Subcutaneous adipose tissue (tissue), 4 donors: ENCODE results near the gene GLI3. TPM values are rescaled to one million over a fixed set of nuclear protein-coding genes. Genes with fewer than 3 reads are reported as not detected.

ENCODE experiments used
- total RNA-seq, 4 donors: library from RNA; depleted of rRNA; stranded (reverse); fragments of >200 nt; gene quantifications; one replicate each; pipeline ENCODE4 v1.1.0, GENCODE V29; 2016
- TF ChIP-seq, protein P1 (sequence below): fragments of 450-650 bp; IDR thresholded peaks from one replicate; pipeline ENCODE4 v1.5.1; 2016; ENCODE audit warnings: low read depth, mild to moderate bottlenecking, control low read depth, antibody characterized with exemption, moderate library complexity

Gene GLI3
- total RNA-seq, 4 donors from 2014 or later = 11.6 to 16.8 (median 16.3) TPM

DNA sequence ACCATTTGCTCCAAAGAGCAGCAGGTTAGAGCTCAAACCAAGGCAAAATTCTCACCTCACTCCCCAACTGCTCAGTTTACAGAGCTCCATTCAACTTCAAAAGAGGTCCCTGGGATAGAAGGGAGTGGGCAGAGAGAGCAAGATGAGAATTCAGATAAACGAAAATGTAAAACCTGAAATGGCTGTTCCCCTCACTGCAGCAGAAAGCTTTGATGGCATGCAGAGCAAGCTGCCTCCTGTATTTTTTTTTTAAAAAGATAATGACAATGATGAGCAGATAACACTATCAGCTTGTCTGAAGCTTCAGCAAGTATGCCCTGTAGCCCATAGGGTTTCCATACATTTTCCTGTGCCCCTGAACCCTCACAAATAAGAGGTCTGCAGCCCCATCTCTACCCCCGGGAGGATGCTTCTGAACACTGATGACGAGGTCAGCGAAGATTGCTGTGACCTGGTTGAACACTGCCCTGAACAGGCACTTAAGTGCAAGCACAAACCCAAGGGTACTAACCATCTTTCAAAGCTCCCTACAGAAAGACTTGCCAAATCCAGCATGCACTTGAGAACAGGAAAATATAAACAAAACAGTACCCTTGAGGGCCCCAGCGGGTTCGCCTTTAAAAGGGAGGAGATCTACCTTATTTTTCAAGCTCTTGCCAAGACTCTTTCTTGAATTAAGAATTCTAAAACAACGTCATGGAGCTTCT is 81.3 kb downstream of the GLI3 start:
- TF ChIP-seq, protein P1, sequence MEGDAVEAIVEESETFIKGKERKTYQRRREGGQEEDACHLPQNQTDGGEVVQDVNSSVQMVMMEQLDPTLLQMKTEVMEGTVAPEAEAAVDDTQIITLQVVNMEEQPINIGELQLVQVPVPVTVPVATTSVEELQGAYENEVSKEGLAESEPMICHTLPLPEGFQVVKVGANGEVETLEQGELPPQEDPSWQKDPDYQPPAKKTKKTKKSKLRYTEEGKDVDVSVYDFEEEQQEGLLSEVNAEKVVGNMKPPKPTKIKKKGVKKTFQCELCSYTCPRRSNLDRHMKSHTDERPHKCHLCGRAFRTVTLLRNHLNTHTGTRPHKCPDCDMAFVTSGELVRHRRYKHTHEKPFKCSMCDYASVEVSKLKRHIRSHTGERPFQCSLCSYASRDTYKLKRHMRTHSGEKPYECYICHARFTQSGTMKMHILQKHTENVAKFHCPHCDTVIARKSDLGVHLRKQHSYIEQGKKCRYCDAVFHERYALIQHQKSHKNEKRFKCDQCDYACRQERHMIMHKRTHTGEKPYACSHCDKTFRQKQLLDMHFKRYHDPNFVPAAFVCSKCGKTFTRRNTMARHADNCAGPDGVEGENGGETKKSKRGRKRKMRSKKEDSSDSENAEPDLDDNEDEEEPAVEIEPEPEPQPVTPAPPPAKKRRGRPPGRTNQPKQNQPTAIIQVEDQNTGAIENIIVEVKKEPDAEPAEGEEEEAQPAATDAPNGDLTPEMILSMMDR = no peak

DNA sequence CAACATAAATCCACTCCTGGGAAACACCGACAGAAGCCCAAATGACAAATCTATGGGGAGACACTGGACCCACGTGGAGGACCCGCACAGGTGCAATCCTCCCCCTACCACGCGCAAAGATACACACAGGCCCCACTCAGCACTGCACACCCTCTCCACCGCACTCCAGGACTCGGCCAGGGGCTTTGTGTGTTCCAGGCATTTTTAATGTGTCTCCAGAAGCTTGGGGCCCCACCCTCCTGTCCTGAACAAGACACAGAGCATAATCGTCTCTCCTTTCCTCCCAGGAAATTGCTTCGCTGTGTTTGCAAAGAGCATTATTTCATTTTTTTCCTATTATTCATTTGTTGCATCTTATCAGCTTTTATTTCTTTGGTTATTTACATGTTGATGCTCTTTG is 82.8 kb downstream of the GLI3 start:
- TF ChIP-seq, protein P1 = no peak

DNA sequence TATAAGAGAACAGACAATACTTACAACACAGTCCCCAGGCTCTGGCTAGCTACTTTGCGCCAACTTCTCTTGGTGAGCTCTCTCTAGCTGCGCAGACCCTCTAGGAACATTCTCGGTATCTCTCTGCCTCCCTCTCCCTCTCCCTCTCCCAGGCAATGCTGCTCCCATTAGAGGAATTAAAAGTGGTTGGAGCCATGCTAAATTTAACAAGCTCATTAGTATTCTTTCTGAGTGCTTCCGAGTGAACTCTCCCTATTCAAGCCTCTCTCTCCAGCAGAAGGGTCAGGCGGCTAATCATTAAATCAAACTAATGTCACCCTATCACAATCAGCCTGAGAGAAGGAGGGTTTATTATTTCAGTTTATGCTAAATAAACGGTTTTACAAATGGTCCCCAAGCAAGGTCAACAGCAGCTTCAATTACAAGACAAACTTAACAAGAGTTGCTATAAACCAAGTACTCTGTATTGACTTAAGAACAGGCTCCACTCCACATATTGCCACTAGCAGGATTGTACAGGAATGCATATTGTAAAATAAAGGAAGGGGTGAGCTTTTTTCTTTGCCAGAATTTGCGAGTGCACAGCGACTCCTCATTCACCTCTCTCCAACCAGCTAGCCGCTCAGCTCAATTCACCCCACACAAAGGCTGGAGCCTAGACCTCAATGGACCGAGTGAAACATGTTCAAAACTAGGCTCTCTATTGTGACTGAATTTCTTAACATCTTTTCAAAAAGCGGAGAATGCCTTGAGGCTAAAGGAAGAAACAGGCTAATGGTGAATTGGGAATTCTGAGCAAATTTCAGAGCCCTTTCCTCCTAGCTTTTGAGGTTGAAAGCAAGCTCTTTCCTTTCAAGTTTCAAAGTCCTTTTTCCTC is 84.4 kb downstream of the GLI3 start:
- TF ChIP-seq, protein P1 = no peak

DNA sequence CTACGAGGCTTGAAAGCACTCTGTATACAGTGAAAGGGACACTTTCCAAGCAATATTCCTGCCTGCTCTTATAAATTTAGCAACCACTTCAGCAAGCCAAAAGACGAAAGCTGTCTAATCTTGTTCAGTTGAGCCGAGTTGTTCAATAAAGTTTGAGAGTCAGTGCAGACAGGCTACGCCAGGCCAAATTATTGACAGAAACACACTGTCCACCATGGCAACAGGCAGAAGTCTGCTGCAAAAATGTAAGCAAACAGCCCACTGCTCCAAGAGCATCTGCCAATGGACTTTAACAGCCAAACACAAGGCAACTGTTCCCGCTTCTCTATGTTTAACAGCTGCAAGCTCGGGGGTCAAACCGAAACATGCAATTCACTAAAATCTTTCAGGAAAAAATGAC is 85.7 kb downstream of the GLI3 start:
- TF ChIP-seq, protein P1 = no peak

DNA sequence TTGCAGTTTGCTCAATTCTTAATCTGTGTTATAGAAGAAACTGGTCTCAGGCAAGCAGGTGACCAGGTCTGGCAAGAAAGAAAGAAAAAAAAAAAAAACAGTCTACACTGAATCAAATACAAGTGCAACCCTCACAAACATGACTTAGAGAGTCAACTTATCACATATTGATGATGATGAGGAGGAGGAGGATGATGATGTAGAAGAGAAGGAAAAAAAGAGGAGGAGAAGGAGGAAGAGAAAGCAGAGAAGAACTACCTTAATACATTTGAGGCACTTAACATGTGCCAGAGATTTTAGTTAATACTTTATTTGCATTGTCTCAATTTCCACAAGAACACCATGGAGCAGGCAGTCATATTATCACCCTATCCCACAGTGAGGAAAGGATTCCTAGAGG is 91.5 kb downstream of the GLI3 start:
- TF ChIP-seq, protein P1 = no peak

DNA sequence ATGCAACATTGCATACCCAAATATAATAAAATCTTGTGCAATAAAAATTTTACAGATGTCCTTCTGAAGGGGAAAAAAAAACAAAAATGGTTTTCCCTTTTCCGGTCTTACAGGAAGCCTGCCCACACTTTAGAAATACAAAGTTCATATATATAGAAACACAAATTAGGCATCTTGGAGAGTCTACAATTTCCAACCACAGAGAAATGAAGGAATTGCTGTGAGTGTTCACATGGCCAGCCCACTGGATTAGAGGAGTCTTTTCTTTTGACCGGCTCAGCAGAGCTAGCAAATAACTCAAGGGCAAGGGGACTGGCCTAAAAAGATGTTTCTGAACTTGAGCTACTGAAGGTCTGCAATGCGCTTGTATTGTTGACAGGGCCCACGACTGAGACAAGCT is 92.4 kb downstream of the GLI3 start:
- TF ChIP-seq, protein P1 = no peak
